ENCODE data around the gene ZNF639.

GRCh38 chr3:179318876-179319275 is 4.0 kb upstream of the ZNF639 start:
- TF ChIP-seq CTCF (IDR thresholded peaks at IDR 0.05 in 2 of 3, conservative IDR thresholded peaks at IDR 0.05 in 1 of 3; ENCODE audit: control insufficient read depth in 2 of 3, extremely low read depth in 1 of 3, insufficient read depth in 1 of 3, low read depth in 3 of 3, low read length in 3 of 3) (no peak), USF1 (IDR thresholded peaks at IDR 0.05; ENCODE audit: borderline replicate concordance, extremely low read length, insufficient read depth, low read depth, low read length) (no peak), TCF7 (IDR thresholded peaks at IDR 0.05; ENCODE audit: borderline replicate concordance) (no peak), POLR2AphosphoS5 (IDR thresholded peaks at IDR 0.05; ENCODE audit: low read length) (no peak), SMAD1 (IDR thresholded peaks at IDR 0.05; ENCODE audit: low read depth, partially characterized antibody) (no peak), RBBP5 (conservative IDR thresholded peaks at IDR 0.05) (no peak), NFYA (IDR thresholded peaks at IDR 0.05; ENCODE audit: borderline replicate concordance, low read depth, low read length) (no peak), CEBPB (IDR thresholded peaks at IDR 0.05; ENCODE audit: borderline replicate concordance in 1 of 2, low read depth in 2 of 2, low read length in 2 of 2) (no peak)

Data from GM12878 (cell line).